H1 (cell line): ENCODE results near the gene PSMC3. TPM values are rescaled to one million over a fixed set of nuclear protein-coding genes. Genes with fewer than 3 reads are reported as not detected.

Source experiments
- CTCF ChIA-PET: fragments of 300-600 bp; sonication (Branson Sonifier 250); formaldehyde crosslinking; loops from one replicate; lab custom pipeline; 2021; ENCODE audit not compliant: partially characterized antibody; lab: Charles Lee
- POLR2A ChIA-PET: fragments of 300-600 bp; sonication (Branson Sonifier 250); formaldehyde crosslinking; loops from one replicate; lab custom pipeline; 2021; ENCODE audit warnings: inconsistent platforms; ENCODE audit not compliant: partially characterized antibody; lab: Charles Lee
- DNase-seq, 2 experiments: peaks; one replicate each; pipeline versions ENCODE4 v3.0.0 to v3.0.0-alpha.2; 2010 to 2022; ENCODE audit warnings: low spot score in 2 of 2, low read depth in 1 of 2, mixed read lengths in 1 of 2
- FAIRE-seq: peaks from 2 replicates; lab custom pipeline; 2011; peaks lifted over from hg19 to GRCh38; lab: Jason Lieb, UNC
- H2AFZ ChIP-seq: 2 replicates; pipeline ENCODE4 v1.8.1; 2012; ENCODE audit warnings: low read length, inconsistent platforms
- H2AK5ac ChIP-seq: 2 replicates; pipeline ENCODE4 v1.6.1; 2013; ENCODE audit warnings: low read depth, low read length
- H2BK120ac ChIP-seq: replicated peaks from 2 replicates; pipeline ENCODE3; 2013; ENCODE audit warnings: low read depth, low read length, inconsistent platforms
- H2BK12ac ChIP-seq: 2 replicates; pipeline ENCODE4 v1.6.1; 2013; ENCODE audit warnings: low read depth, low read length
- H2BK15ac ChIP-seq: 2 replicates; pipeline ENCODE4 v1.6.1; 2013; ENCODE audit warnings: low read length
- H2BK20ac ChIP-seq: 2 replicates; pipeline ENCODE4 v1.6.1; 2013; ENCODE audit warnings: low read length
- H2BK5ac ChIP-seq: 2 replicates; pipeline ENCODE4 v1.6.1; 2013; ENCODE audit warnings: low read depth, low read length
- H3K14ac ChIP-seq: 2 replicates; pipeline ENCODE4 v1.6.1; 2013; ENCODE audit warnings: inconsistent platforms; ENCODE audit not compliant: insufficient read length
- H3K18ac ChIP-seq: 2 replicates; pipeline ENCODE4 v1.6.1; 2013; ENCODE audit warnings: low read length; ENCODE audit errors: extremely low read depth
- H3K23ac ChIP-seq: 2 replicates; pipeline ENCODE4 v1.6.1; 2013; ENCODE audit warnings: inconsistent platforms; ENCODE audit not compliant: insufficient read length
- H3K23me2 ChIP-seq: 2 replicates; pipeline ENCODE4 v1.6.1; 2013; ENCODE audit warnings: low read depth, low read length
- H3K27ac ChIP-seq: 2 replicates; pipeline ENCODE4 v1.6.1; 2011; ENCODE audit warnings: low read depth, low read length, inconsistent platforms
- H3K27me3 ChIP-seq, 4 experiments: replicated peaks in 1 of 4; 1 replicate in 1 of 4; 2 replicates in 3 of 4; pipeline versions ENCODE4 v1.6.1 to v1.8.1; 2011 to 2013; ENCODE audit warnings: low read length in 3 of 4, mild to moderate bottlenecking in 3 of 4, inconsistent platforms in 2 of 4, mixed read lengths in 2 of 4, moderate library complexity in 1 of 4; ENCODE audit not compliant: control insufficient read depth in 3 of 4, insufficient read depth in 3 of 4; ENCODE audit errors: extremely low read depth in 1 of 4
- H3K36me3 ChIP-seq, 4 experiments: 2 replicates each; pipeline versions ENCODE4 v1.6.1 to v1.8.1; 2011 to 2013; ENCODE audit warnings: mild to moderate bottlenecking in 4 of 4, low read length in 3 of 4, moderate library complexity in 2 of 4, control low read depth in 1 of 4, inconsistent platforms in 1 of 4; ENCODE audit not compliant: insufficient read depth in 4 of 4, control insufficient read depth in 2 of 4
- H3K4ac ChIP-seq: replicated peaks from 2 replicates; pipeline ENCODE3; 2013; ENCODE audit warnings: low read length, low read depth, mixed read lengths, inconsistent platforms; ENCODE audit not compliant: insufficient read length
- H3K4me1 ChIP-seq, 4 experiments: replicated peaks in 1 of 4; 1 replicate in 1 of 4; 2 replicates in 3 of 4; pipeline versions ENCODE4 v1.6.1 to v1.8.1; 2011 to 2013; ENCODE audit warnings: low read length in 3 of 4, inconsistent platforms in 2 of 4, mixed read lengths in 1 of 4; ENCODE audit not compliant: insufficient read depth in 4 of 4, control insufficient read depth in 3 of 4
- H3K4me2 ChIP-seq, 2 experiments: 2 replicates each; pipeline versions ENCODE4 v1.6.1 to v1.8.1; 2011 to 2013; ENCODE audit warnings: low read depth in 2 of 2, low read length in 2 of 2, control low read depth in 1 of 2, inconsistent platforms in 1 of 2, mild to moderate bottlenecking in 1 of 2; ENCODE audit not compliant: insufficient read depth in 1 of 2
- H3K4me3 ChIP-seq, 4 experiments: fragments of 200-600, 300-600 bp in 1 of 4; sonication (generic), shearing (Covaris generic), sonication (Bioruptor Twin) in 1 of 4; 2 replicates each; pipeline versions ENCODE4 v1.5.1 to v1.8.1; 2011 to 2016; ENCODE audit warnings: low read length in 4 of 4, low read depth in 3 of 4, control low read depth in 2 of 4, inconsistent platforms in 2 of 4, mild to moderate bottlenecking in 2 of 4, mixed read lengths in 1 of 4, moderate library complexity in 1 of 4; ENCODE audit not compliant: insufficient read depth in 2 of 4; ENCODE audit errors: extremely low read depth in 1 of 4
- H3K56ac ChIP-seq: replicated peaks from 2 replicates; pipeline ENCODE3; 2013; ENCODE audit warnings: low read depth, mild to moderate bottlenecking, mixed read lengths, low read length, inconsistent platforms; ENCODE audit not compliant: insufficient read length
- H3K79me1 ChIP-seq: 2 replicates; pipeline ENCODE4 v1.6.1; 2013; ENCODE audit warnings: low read depth, low read length, control low read depth
- H3K79me2 ChIP-seq, 2 experiments: 2 replicates each; pipeline versions ENCODE4 v1.6.1 to v1.8.1; 2012 to 2013; ENCODE audit warnings: low read length in 2 of 2, mild to moderate bottlenecking in 2 of 2, inconsistent platforms in 1 of 2; ENCODE audit not compliant: insufficient read depth in 2 of 2, control insufficient read depth in 1 of 2
- H3K9ac ChIP-seq, 4 experiments: replicated peaks in 1 of 4; 1 replicate in 1 of 4; 2 replicates in 3 of 4; pipeline versions ENCODE4 v1.6.1 to v1.8.1; 2011 to 2013; ENCODE audit warnings: low read depth in 3 of 4, low read length in 3 of 4, control low read depth in 2 of 4, mild to moderate bottlenecking in 2 of 4, moderate library complexity in 2 of 4, inconsistent platforms in 1 of 4; ENCODE audit errors: extremely low read depth in 1 of 4
- H3K9me3 ChIP-seq, 2 experiments: 2 replicates each; pipeline versions ENCODE4 v1.6.1 to v1.8.1; 2012 to 2013; ENCODE audit warnings: mild to moderate bottlenecking in 2 of 2, moderate library complexity in 2 of 2, control low read depth in 1 of 2, inconsistent platforms in 1 of 2, low read depth in 1 of 2, low read length in 1 of 2, mixed read lengths in 1 of 2; ENCODE audit not compliant: insufficient read depth in 2 of 2
- H4K20me1 ChIP-seq, 2 experiments: replicated peaks in 1 of 2; 2 replicates each; pipeline versions ENCODE3 to v1.8.1; 2011 to 2013; ENCODE audit warnings: inconsistent platforms in 2 of 2, low read length in 2 of 2, mild to moderate bottlenecking in 1 of 2; ENCODE audit not compliant: insufficient read depth in 2 of 2, control insufficient read depth in 1 of 2
- H4K5ac ChIP-seq: 2 replicates; pipeline ENCODE4 v1.6.1; 2013; ENCODE audit warnings: low read length, low read depth, mixed read lengths, inconsistent platforms; ENCODE audit not compliant: insufficient read length
- H4K8ac ChIP-seq: 2 replicates; pipeline ENCODE4 v1.8.0; 2013; ENCODE audit warnings: mild to moderate bottlenecking, moderate library complexity, low read length, inconsistent platforms; ENCODE audit not compliant: insufficient read depth; ENCODE audit errors: extremely low read depth
- H4K91ac ChIP-seq: replicated peaks from 2 replicates; pipeline ENCODE3; 2013; ENCODE audit warnings: low read length, mixed read lengths, inconsistent platforms; ENCODE audit not compliant: insufficient read length
- HDAC6 ChIP-seq: IDR thresholded peaks from one replicate; pipeline ENCODE4 v1.7.1; 2012; ENCODE audit warnings: low read depth, mild to moderate bottlenecking, inconsistent platforms, low read length, moderate library complexity
- POLR2A ChIP-seq, 2 experiments: IDR thresholded peaks; 1 replicate in 1 of 2; 2 replicates in 1 of 2; pipeline ENCODE4 v1.6.1; 2011; ENCODE audit warnings: low read depth in 2 of 2, low read length in 2 of 2, mild to moderate bottlenecking in 2 of 2; ENCODE audit errors: control extremely low read depth in 1 of 2
- POLR2AphosphoS5 ChIP-seq: IDR thresholded peaks from 2 replicates; pipeline ENCODE4 v1.6.1; 2011; ENCODE audit warnings: low read depth, low read length
- WGBS, 2 experiments: shearing (Covaris generic) in 1 of 2; methylation state at CpG; one replicate each; pipeline versions ENCODE4 v1.1.6 to v1.1.7; 2013 to 2015; ENCODE audit warnings: low lambda C conversion rate in 2 of 2, mixed read lengths in 2 of 2, inconsistent platforms in 1 of 2, low coverage in 1 of 2, missing lambda C conversion rate in 1 of 2; ENCODE audit not compliant: insufficient replicate concordance in 2 of 2, insufficient coverage in 1 of 2, insufficient read length in 1 of 2; ENCODE audit errors: extremely low coverage in 1 of 2, missing lambda C conversion rate in 1 of 2; 5-methylcytosine and 5-hydroxymethylcytosine counted together
- polyA plus RNA-seq, 7 experiments: library from polyadenylated mRNA; depleted of rRNA in 3 of 7; stranded (reverse) in 5 of 7; unstranded in 2 of 7; fragments of >200 nt in 5 of 7; fragments of 200-250 nt in 2 of 7; gene quantifications; 1 replicate in 5 of 7; 2 replicates in 1 of 7; 4 replicates in 1 of 7; pipeline versions ENCODE4 v1.2.1 to v1.2.3, GENCODE V29; 2011 to 2013; ENCODE audit warnings: missing spikeins in 2 of 7, mixed read lengths in 2 of 7
- total RNA-seq: library from RNA; stranded (reverse); fragmentation: NEBNext Ultra II Directional; extraction: Animal tissue kit (Norgen Biotek cat#: 25700); gene quantifications from 2 replicates; pipeline ENCODE4 v1.2.1, GENCODE V29; 2021

PSMC3 gene
- total and polyA plus RNA-seq, 2 of the 8 experiments (the other 6 are each of a cell fraction or from before 2014, with no cell fraction given), result 105 to 160 TPM

DNA sequence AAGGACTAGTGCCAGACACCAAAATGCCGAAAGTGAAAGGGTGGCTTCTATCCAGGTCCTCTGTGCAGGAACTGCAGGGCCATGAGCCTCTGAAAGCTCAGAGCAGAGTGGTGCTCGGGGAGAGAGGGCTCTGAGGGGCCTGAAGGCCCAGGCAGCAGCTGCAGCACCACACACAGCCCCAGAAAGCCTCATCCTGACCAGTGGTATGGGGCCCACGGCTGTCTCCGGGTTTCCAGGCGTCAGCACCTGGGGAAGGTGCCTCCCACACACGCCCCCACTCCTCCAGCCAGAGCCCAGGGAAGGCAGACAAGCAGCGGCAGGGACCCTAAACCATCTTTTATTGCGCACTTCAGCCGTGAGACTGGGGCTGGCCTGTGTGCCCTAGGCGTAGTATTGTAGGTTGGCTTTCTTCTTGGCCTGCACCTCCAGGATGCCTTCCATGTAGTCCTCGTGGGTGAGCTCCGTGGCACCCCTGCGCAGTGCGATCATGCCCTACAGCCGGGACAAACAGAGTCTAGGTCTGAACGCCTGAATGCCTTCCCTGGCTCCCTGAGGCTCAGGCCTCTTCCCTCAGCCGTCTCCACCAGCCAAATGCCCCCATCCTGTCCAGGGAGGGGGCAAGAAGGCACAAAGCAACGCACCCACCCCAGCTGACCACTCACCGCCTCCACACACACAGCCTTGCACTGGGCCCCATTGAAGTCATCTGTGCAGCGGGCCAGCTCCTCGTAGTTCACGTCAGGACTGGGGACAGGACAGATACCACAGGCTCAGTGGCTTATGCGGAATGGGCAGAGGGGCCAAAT, 7.6 kb downstream of the PSMC3 start:
- H3K27me3 ChIP-seq, result no peaks in the 10 kb centered on the region
- H3K23ac ChIP-seq, result no peak overlapping the region
- peaks cover 19 to 45% (median 38%) of the 10 kb centered on the region in 4 experiments for H3K36me3 ChIP-seq
- no peak overlapping the region for H2BK120ac ChIP-seq
- DNase-seq (no peak), FAIRE-seq (no peak)
- H2BK20ac ChIP-seq, result no peak overlapping the region
- no peak overlapping the region for H3K18ac ChIP-seq
- no peak overlapping the region for H3K4ac ChIP-seq
- CTCF ChIA-PET, result interaction anchor here (0.6 kb wide), 1 partner anchor 91 kb away, joined by 3 read pairs; no protein-coding TSS in a partner anchor
- no peak overlapping the region for H3K4me3 ChIP-seq
- no peaks in the 10 kb centered on the region for H3K23me2 ChIP-seq
- H3K56ac ChIP-seq, result no peak overlapping the region
- H4K8ac ChIP-seq, result no peak overlapping the region
- H2BK5ac ChIP-seq, result no peak overlapping the region
- no peak overlapping the region for H4K5ac ChIP-seq
- no peak overlapping the region for H3K4me2 ChIP-seq
- H3K4me1 ChIP-seq, result peaks cover 0 to 2% (median 0%) of the 10 kb centered on the region in 4 experiments; a peak in 2 of 7 replicates
- no peak overlapping the region for H2BK15ac ChIP-seq
- WGBS, 2 experiments, result 95% methylated on average over 23 of the region's 23 CpGs; no CpG with 5 or more reads in 1 of the 2 experiments
- no peak overlapping the region for H4K91ac ChIP-seq
- no peak overlapping the region; a peak in 1 of 7 replicates for H3K9ac ChIP-seq
- no peak overlapping the region for H2AK5ac ChIP-seq
- POLR2A ChIA-PET, result interaction anchor here (0.5 to 12.8 kb wide), 11 partner anchors 5 to 363 kb away, joined by 3 to 140 read pairs (median 4); partner anchors contain the start of gene PSMC3
- H3K79me1 ChIP-seq, result no peaks in the 10 kb centered on the region
- TF ChIP-seq HDAC6, result no peak
- peak; percentile 30; the same call in 1 of the 2 replicates for TF ChIP-seq POLR2AphosphoS5
- peak in 1 of 2 experiments; percentile 60; a peak in 1 of 3 replicates for TF ChIP-seq POLR2A (IDR thresholded peaks at IDR 0.05; ENCODE audit: control extremely low read depth in 1 of 2, low read depth in 2 of 2, low read length in 2 of 2)
- no peak overlapping the region for H2BK12ac ChIP-seq
- H2AFZ ChIP-seq, result no peak overlapping the region
- no peak overlapping the region for H3K14ac ChIP-seq
- no peaks in the 10 kb centered on the region for H3K79me2 ChIP-seq
- no peak overlapping the region for H3K27ac ChIP-seq
- peaks cover 4 to 13% of the 10 kb centered on the region in 2 experiments for H4K20me1 ChIP-seq
- H3K9me3 ChIP-seq, result no peaks in the 10 kb centered on the region
